ENCODE measurements around the gene DLGAP1.

DLGAP1 gene

DNA sequence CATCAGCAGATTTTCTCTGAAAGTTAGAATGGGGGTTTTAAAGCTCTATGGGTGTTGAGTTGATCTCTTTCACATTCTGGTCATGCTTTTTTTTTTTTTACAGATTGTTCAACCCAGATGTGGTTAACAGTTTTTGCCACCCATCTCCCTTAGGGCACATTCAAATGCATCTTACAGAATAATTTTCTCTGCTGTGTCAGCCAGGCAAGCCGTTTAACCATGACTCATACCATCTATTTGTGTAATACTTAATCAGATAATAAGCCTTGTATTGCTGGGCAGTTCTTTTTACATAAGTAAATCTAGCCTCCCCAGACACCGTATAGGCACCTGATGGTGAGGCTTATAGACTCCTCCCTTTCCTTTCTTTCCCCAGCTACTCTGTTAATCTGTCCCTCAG lies 943.1 kb downstream of the DLGAP1 start:
- no peak for DNase-seq (ENCODE audit: low read depth, low spot score)

- DNase-seq (ENCODE audit: low read depth, low spot score) = no peak
Measured at GRCh38 chr18:3510896-3511295, 944.2 kb downstream of the DLGAP1 start.

DNA sequence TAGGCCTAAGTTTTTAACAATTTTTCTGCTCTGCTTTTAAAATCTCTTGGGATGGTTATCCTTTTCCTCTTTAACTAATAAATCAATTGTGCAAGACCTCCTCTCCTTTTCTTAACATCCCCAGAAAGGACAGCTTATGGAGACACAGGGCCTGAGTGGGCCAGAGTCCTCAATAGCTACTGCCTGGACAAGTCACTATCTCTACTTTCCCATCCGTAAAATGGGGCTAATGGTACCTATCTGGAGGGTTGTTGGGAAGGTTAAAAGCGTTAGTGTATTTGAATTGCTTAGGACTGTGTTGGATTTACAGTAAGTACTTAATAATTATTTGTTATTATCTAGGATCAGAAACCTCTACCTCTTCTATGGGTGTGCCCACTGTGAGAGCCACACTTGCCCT lies 945.1 kb downstream of the DLGAP1 start:
- DNase-seq (ENCODE audit: low read depth, low spot score) = no peak

- no peak for DNase-seq (ENCODE audit: low read depth, low spot score)
Measured at GRCh38 chr18:3508576-3509549, 946.2 kb downstream of the DLGAP1 start.

DNA sequence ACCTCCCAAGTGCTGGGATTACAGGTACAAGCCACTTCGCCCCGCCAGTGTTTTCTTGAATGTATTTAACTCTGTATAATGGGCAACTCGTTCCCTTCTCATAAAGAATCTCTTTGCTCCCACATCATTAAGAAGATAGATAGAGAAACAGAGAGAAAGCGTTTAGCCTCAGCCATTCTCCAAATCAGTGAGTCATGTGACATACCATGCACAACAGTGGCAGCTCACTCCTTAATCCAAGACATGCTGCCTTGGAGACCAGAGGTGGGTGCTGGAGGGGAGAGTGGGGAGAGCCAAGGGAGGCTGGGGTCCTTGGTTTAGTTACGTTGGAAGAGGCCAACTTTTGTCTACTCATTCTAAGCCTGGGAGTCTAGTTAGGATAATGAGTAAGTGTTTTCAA lies 950.5 kb downstream of the DLGAP1 start:
- no peak for DNase-seq (ENCODE audit: low read depth, low spot score)

DNA sequence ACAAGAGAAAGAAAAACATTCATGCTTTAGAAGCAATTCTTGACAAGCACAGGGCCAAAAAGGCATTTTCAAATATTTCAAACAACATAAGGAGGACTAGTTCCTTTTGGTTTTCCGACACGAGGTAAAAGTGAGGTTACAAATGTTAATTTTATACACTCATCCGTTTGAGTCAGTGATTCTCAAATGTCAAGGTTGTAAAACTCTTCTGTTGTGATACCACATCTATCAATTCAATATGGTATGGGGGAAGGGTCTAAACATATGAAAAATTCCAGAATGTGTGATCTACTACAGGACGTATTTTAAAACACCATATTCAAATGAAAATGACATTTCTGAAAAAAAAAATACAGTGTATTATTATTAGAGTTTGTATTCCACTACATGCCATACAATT lies 952.5 kb downstream of the DLGAP1 start:
- no peak for DNase-seq (ENCODE audit: low read depth, low spot score)

GRCh38 chr18:3500016-3500415 lies 955.1 kb downstream of the DLGAP1 start:
- no peak for DNase-seq (ENCODE audit: low read depth, low spot score)

GRCh38 chr18:3499501-3499900 lies 955.6 kb downstream of the DLGAP1 start:
- DNase-seq (ENCODE audit: low read depth, low spot score) = no peak

DNA sequence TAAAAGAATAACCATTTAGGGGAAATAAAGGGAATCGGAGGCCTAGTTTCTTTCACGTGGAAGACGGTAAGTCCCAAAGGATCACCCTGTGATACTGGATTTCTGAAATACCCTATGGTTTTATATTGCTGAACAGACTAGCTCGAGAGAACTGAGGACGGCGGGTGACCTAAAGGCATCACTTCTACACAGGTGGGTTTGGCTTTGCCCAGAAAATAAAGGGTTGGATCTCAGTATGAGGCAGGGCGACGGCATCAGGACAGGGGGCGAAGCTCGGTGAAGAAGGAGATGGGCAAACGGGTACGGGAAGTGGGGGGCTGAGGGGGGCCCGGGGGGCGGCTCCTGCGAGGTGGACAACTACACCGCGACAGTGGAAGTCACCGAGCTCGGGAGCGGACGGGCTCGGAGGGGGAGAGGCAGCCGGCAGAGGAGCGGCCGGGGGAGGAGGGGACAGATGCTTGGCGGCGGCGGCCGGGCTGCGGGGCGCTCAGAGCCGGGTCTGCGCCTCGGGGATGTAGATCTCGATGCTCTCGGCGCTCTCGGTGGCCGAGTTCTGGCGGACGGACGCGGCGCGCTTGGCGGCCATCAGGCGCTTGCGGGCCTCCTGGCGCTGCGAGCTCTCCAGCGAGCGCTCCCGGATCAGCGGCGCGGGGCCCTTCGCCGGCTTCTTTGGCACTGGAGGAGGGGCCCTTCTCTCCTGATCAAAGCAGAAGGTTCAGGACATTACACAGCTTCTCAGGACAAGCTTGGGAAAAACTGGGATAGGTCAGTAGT lies 956.2 kb downstream of the DLGAP1 start:
- DNase-seq (ENCODE audit: low read depth, low spot score) = no peak

- no peak for DNase-seq (ENCODE audit: low read depth, low spot score)
Measured at GRCh38 chr18:3495691-3496430, 959.2 kb downstream of the DLGAP1 start.

- DNase-seq (ENCODE audit: low read depth, low spot score) = no peak
Measured at GRCh38 chr18:3494569-3494968, 960.5 kb downstream of the DLGAP1 start.

- no peak for DNase-seq (ENCODE audit: low read depth, low spot score)
Measured at GRCh38 chr18:3494245-3494526, 960.9 kb downstream of the DLGAP1 start.

- DNase-seq (ENCODE audit: low read depth, low spot score) = no peak
Measured at GRCh38 chr18:3493501-3494244, 961.4 kb downstream of the DLGAP1 start.

DNA sequence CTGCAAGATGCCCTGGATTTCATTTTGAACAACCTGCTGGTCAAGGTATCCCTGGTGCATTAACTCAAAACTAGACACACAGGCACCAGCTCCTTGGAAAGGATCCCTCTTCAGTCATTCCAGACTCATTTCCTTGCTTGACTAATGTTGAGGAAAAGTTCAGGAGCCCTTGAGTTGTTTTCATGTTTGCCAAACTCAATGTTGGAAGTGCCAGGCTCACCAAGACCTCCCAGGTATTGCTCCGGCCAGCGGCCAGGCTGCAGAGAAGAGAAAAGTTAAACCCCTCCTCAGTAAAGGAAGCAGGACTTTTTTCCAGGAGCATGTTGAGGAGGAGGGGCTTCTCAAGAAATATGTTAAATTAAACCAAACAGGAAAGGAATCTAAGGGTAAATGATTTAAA lies 962.4 kb downstream of the DLGAP1 start:
- DNase-seq (ENCODE audit: low read depth, low spot score) = no peak

- DNase-seq (ENCODE audit: low read depth, low spot score) = no peak
Measured at GRCh38 chr18:3491981-3492555, 963.0 kb downstream of the DLGAP1 start.

DNA sequence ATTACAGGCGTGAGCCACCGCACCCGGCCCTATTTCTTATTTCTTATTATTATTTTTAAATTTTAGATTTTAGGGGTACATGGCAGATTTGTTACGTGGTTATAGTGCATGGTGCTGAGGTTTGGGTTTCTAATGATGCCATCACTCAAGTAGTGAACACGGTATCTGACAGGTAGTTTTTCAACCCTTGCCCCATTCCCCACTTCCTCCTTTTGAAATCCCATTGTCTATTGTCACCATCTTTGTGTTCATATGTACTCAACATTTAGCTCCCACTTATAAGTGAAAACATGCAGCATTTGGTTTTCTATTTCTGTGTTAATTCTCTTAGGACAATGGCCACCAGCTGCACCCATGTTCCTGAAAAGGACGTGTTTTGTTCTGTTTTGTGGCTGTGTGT lies 965.6 kb downstream of the DLGAP1 start:
- DNase-seq (ENCODE audit: low read depth, low spot score) = no peak

DNA sequence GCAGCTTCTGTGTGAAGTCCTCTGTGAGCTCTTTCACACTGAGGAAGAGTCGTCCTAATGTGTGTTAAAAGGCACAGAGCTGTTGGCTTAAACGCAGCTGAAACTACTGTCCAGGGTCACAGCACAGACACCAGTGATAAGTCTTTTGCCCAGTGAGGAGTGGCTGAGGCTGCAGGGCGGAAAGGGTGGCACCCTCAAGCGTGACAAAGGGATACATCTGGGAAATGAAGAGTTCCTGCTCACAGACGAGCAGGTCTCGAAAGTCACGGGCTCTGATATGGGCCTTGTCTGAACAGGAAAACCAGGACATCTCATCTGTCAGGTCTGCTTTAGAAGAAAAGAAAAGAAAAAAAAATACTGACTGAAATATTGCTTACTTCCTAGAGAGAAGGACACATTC lies 968.6 kb downstream of the DLGAP1 start:
- DNase-seq (ENCODE audit: low read depth, low spot score) = no peak

DNA sequence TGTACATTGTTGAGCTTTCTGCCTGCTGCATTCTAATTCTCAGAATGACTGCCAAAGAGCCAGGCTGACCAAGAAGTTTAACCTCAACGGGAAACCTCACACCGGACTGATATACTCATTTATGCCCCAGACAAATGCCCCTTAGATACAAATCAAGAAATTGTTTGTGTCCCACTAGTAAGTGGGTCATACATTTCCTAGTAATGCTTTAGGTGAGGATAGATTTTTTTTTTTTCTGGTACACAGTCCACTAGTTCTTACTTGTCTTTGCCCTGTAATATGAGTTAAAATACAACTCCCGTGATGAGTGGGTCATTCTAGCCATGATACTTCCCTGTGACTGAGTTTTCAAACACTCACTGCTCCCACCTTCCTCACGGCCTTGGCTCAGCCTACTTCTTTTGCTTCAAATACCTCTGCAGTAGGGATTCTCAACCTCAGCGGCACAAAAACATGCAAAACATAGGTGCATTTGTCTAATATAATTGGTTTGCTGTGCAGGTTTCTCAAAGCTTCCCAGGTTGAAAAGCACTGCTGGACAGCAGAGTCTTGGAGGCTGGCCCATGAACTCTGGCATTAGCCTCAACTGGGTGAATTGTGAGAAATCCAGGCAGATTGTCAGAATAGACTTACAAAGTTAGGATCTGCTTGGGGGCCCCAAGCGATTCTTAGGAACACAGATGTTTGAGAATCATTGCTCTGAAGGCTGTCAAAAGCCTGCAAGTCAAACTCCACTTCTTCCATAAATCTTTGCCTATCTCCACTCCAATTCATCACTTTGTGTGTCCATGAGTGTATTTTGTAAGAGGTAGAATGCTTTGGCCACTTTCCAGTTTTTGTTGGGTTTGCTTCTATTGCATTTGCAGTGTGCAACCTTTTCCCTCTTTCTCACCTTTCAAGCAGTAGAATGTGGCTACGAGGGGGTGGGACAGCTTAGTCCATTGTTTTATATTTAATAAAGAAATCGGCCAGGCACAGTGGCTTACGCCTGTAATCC lies 969.7 kb downstream of the DLGAP1 start:
- no peak for DNase-seq (ENCODE audit: low read depth, low spot score)

DNA sequence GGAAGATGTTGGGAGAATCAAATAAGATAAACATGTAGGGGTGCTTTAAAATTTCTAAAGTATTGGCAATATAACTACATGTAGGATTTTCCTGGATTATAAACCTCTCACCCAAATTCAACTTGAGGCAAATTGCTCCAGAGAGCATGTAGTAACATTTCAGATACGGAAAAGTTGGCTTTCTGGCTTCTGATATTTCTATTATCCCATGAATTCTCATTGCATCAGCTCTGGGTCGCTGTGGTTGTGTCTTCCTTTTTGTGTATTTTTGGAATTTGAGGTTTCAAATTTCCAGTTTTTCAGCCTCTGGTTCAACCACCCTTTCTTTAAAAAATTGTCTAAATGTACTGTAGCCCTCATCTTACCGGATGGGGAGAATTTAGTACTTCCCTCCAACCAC lies 972.8 kb downstream of the DLGAP1 start:
- no peak for DNase-seq (ENCODE audit: low read depth, low spot score)

DNA sequence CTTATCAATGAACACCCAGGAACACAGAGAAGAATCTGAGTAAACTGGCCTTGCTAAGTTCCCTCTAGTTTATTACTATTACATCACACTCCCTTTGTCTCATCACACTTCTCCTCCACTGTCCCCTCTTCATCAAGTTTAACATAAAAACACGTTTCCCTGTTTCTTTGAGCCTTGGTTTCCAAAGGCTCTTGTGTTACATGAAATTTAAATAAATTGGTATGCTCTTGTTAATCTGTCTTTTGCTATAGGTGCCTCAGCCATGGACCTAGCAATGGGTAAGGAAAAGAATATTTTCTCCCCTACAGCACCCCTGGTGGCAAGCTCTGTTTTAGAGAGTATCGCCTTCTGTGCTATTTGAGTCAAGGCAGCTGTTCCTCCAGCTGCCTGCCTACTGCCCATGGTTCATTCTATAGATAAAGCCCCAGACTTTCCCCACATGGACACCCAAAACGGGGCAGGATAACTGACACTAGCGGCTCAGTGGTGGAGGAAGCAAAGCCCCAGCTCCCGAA lies 973.4 kb downstream of the DLGAP1 start:
- DNase-seq (ENCODE audit: low read depth, low spot score) = no peak

Measured in activated CD4-positive, CD25-positive, alpha-beta regulatory T cell treated with anti-CD3 and anti-CD28 coated beads, Interleukin-2, amount 50 U/mL, for 16 hours (primary cell).